ENCODE measurements around the gene SHANK3.

Gene SHANK3

GRCh38 chr22:50694766-50695420 lies 22.3 kb downstream of the SHANK3 start:
- TF ChIP-seq YY1 (IDR thresholded peaks at IDR 0.05; ENCODE audit: low read depth) (no peak), REST (IDR thresholded peaks at IDR 0.05; ENCODE audit: low read depth) (no peak), RAD21 (IDR thresholded peaks at IDR 0.05; ENCODE audit: low read depth) (no peak), USF1 (IDR thresholded peaks at IDR 0.05) (no peak), CEBPB (IDR thresholded peaks at IDR 0.05) (no peak), NFIC (IDR thresholded peaks at IDR 0.05) (no peak), TAF1 (IDR thresholded peaks at IDR 0.05; ENCODE audit: low read depth) (no peak), ZBTB7A (IDR thresholded peaks at IDR 0.05; ENCODE audit: low read depth) (no peak), MAX (IDR thresholded peaks at IDR 0.05) (no peak), FOXM1 (IDR thresholded peaks at IDR 0.05; ENCODE audit: borderline replicate concordance, low read depth) (no peak), EGR1 (IDR thresholded peaks at IDR 0.05) (no peak), CREB1 (IDR thresholded peaks at IDR 0.05; ENCODE audit: low read depth) (no peak), TEAD4 (IDR thresholded peaks at IDR 0.05) (no peak), TCF12 (IDR thresholded peaks at IDR 0.05; ENCODE audit: low read depth) (no peak), EP300 (IDR thresholded peaks at IDR 0.05; ENCODE audit: borderline replicate concordance) (no peak)

- no peak for TF ChIP-seq RAD21 (IDR thresholded peaks at IDR 0.05; ENCODE audit: low read depth)
- TF ChIP-seq TEAD4 (IDR thresholded peaks at IDR 0.05) = no peak
- TF ChIP-seq USF1 (IDR thresholded peaks at IDR 0.05) = no peak
These were observed 23.0 kb downstream of the SHANK3 start for GRCh38 chr22:50695421-50696250.

- TF ChIP-seq TCF12 (IDR thresholded peaks at IDR 0.05; ENCODE audit: low read depth) (no peak), NFIC (IDR thresholded peaks at IDR 0.05) (no peak), RAD21 (IDR thresholded peaks at IDR 0.05; ENCODE audit: low read depth) (no peak), TEAD4 (IDR thresholded peaks at IDR 0.05) (no peak), EGR1 (IDR thresholded peaks at IDR 0.05) (no peak), ZBTB7A (IDR thresholded peaks at IDR 0.05; ENCODE audit: low read depth) (no peak), YY1 (IDR thresholded peaks at IDR 0.05; ENCODE audit: low read depth) (no peak), TAF1 (IDR thresholded peaks at IDR 0.05; ENCODE audit: low read depth) (no peak)
These were observed 23.7 kb downstream of the SHANK3 start for GRCh38 chr22:50696251-50696798.

GRCh38 chr22:50696799-50697561 lies 24.4 kb downstream of the SHANK3 start:
- TF ChIP-seq RAD21 (IDR thresholded peaks at IDR 0.05; ENCODE audit: low read depth) (no peak), YY1 (IDR thresholded peaks at IDR 0.05; ENCODE audit: low read depth) (no peak), TAF1 (IDR thresholded peaks at IDR 0.05; ENCODE audit: low read depth) (no peak), FOXM1 (IDR thresholded peaks at IDR 0.05; ENCODE audit: borderline replicate concordance, low read depth) (no peak), ZBTB7A (IDR thresholded peaks at IDR 0.05; ENCODE audit: low read depth) (peak; percentile 44; the same call in 1 of the 2 replicates)

GRCh38 chr22:50697667-50698506 lies 25.3 kb downstream of the SHANK3 start:
- TF ChIP-seq USF1 (IDR thresholded peaks at IDR 0.05) (no peak), CREB1 (IDR thresholded peaks at IDR 0.05; ENCODE audit: low read depth) (no peak), NFIC (IDR thresholded peaks at IDR 0.05) (no peak), EGR1 (IDR thresholded peaks at IDR 0.05) (no peak), REST (IDR thresholded peaks at IDR 0.05; ENCODE audit: low read depth) (no peak), YY1 (IDR thresholded peaks at IDR 0.05; ENCODE audit: low read depth) (no peak), TAF1 (IDR thresholded peaks at IDR 0.05; ENCODE audit: low read depth) (no peak), CEBPB (IDR thresholded peaks at IDR 0.05) (no peak), RAD21 (IDR thresholded peaks at IDR 0.05; ENCODE audit: low read depth) (no peak), FOXM1 (IDR thresholded peaks at IDR 0.05; ENCODE audit: borderline replicate concordance, low read depth) (no peak), MAX (IDR thresholded peaks at IDR 0.05) (no peak), ZBTB7A (IDR thresholded peaks at IDR 0.05; ENCODE audit: low read depth) (no peak; the same call in none of the 2 replicates)

All from Ishikawa (cell line).